Sigmoid colon (tissue), 7 donors: ENCODE measurements around the gene SPATC1L. TPM values are rescaled to one million over a fixed set of nuclear protein-coding genes. Genes with fewer than 3 reads are reported as not detected.

Experiments
- DNase-seq: peaks from one replicate; pipeline ENCODE4 v3.0.0-alpha.2; 2019
- H3K27ac ChIP-seq, 4 donors: fragments of 200-600 bp; sonication (generic); one replicate each; pipeline ENCODE4 v1.5.1; 2016 to 2019; ENCODE audit warnings: mild to moderate bottlenecking in 1 of 4
- H3K27me3 ChIP-seq, 3 donors: fragments of 200-600 bp; sonication (generic); one replicate each; pipeline ENCODE4 v1.5.1; 2019; ENCODE audit warnings: mild to moderate bottlenecking in 1 of 3
- H3K36me3 ChIP-seq, 4 donors: fragments of 200-600 bp; sonication (generic); one replicate each; pipeline ENCODE4 v1.5.1; 2016 to 2019
- H3K4me1 ChIP-seq, 4 donors: fragments of 200-600 bp; sonication (generic); one replicate each; pipeline ENCODE4 v1.5.1; 2017 to 2019
- H3K4me3 ChIP-seq, 4 donors: fragments of 200-600 bp; sonication (generic); one replicate each; pipeline ENCODE4 v1.5.1; 2017 to 2019; ENCODE audit warnings: mild to moderate bottlenecking in 2 of 4, moderate library complexity in 1 of 4
- H3K9me3 ChIP-seq, 4 donors: fragments of 200-600 bp in 3 of 4; sonication (generic) in 3 of 4; one replicate each; pipeline versions ENCODE4 v1.5.1 to v1.6.1; 2013 to 2019
- CTCF ChIP-seq, 4 experiments: fragments of 450-650 bp in 3 of 4; fragments of 200-600 bp in 1 of 4; IDR thresholded peaks; one replicate each; pipeline ENCODE4 v1.5.1; 2016 to 2019; ENCODE audit warnings: antibody characterized with exemption in 4 of 4, mild to moderate bottlenecking in 3 of 4, moderate library complexity in 2 of 4
- EP300 ChIP-seq, 4 donors: sonication (generic); formaldehyde crosslinking; IDR thresholded peaks; one replicate each; pipeline ENCODE4 v1.6.1; 2017; ENCODE audit warnings: antibody characterized with exemption in 4 of 4
- POLR2A ChIP-seq, 2 donors: fragments of 450-650 bp; IDR thresholded peaks; one replicate each; pipeline ENCODE4 v1.6.1; 2016; ENCODE audit warnings: antibody characterized with exemption in 2 of 2, mild to moderate bottlenecking in 2 of 2, moderate library complexity in 2 of 2
- POLR2AphosphoS5 ChIP-seq, 4 donors: sonication (generic); formaldehyde crosslinking; IDR thresholded peaks; one replicate each; pipeline ENCODE4 v1.6.1; 2017; ENCODE audit warnings: antibody characterized with exemption in 4 of 4
- WGBS, 2 donors: extraction: QIAGEN DNeasy Blood & Tissue Kit; methylation state at CpG; one replicate each; pipeline ENCODE4 v1.1.7; 2013; 5-methylcytosine and 5-hydroxymethylcytosine counted together
- intact Hi-C: fragments of 100-400 bp; cut with DNase I; formaldehyde crosslinking; loops from one replicate; pipeline ENCODE4 v1.15.1; 2023
- polyA plus RNA-seq, 3 donors: library from polyadenylated mRNA; stranded (reverse); fragments of 200-250 nt; gene quantifications; one replicate each; pipeline ENCODE4 v1.2.3, GENCODE V29; 2013
- total RNA-seq, 4 donors: library from RNA; depleted of rRNA; stranded (reverse); fragments of >200 nt; gene quantifications; one replicate each; pipeline ENCODE4 v1.1.0, GENCODE V29; 2016
- donor health status: healthy with polysubstance abuse.
- donor health status: Bipolar disorder and iron deficiency.
- donor health status: healthy.

Gene SPATC1L
- total and polyA plus RNA-seq, 7 donors, result 0.95 to 18.3 (median 7.8) TPM

- H3K27ac ChIP-seq, result no peak within 1 kb of the TSS
- peak; percentile 57 for DNase-seq
- H3K4me1 ChIP-seq, result peaks cover 0 to 15% (median 11%) of the 10 kb centered on the region in 4 donors
- H3K4me3 ChIP-seq, result no peak within 1 kb of the TSS
- no peaks in the 10 kb centered on the region for H3K36me3 ChIP-seq
- intact Hi-C loops, result no loop called here
- TF ChIP-seq POLR2A (IDR thresholded peaks at IDR 0.05) (no peak), CTCF (IDR thresholded peaks at IDR 0.05) (no peak), POLR2AphosphoS5 (IDR thresholded peaks at IDR 0.05) (no peak), EP300 (IDR thresholded peaks at IDR 0.05) (no peak)
- 78 to 86% methylated on average over 34 of the region's 34 CpGs for WGBS, 2 donors
- H3K9me3 ChIP-seq, result no peaks in the 10 kb centered on the region
- H3K27me3 ChIP-seq, result no peaks in the 10 kb centered on the region
Measured at GRCh38 chr21:46155514-46156377, 28.5 kb downstream of the SPATC1L start, which contains the start of gene FTCD. Gene FTCD (minus strand): TSS chr21:46155579. CDS start chr21:46155523, 56 bp downstream.

GRCh38 chr21:46154955-46155513 lies 29.2 kb downstream of the SPATC1L start:
- Histone ChIP-seq H3K27me3 (no peaks in the 10 kb centered on the region), H3K4me1 (peaks cover 0 to 15% (median 11%) of the 10 kb centered on the region in 4 donors), H3K36me3 (no peaks in the 10 kb centered on the region), H3K27ac (no peak overlapping the region), H3K4me3 (no peak overlapping the region), H3K9me3 (no peaks in the 10 kb centered on the region)
- peak; percentile 61 for DNase-seq
- intact Hi-C loops, result no loop called here
- no peak for TF ChIP-seq EP300 (IDR thresholded peaks at IDR 0.05)
- no peak for TF ChIP-seq POLR2AphosphoS5 (IDR thresholded peaks at IDR 0.05)
- TF ChIP-seq CTCF (IDR thresholded peaks at IDR 0.05), result no peak
- no peak for TF ChIP-seq POLR2A (IDR thresholded peaks at IDR 0.05)
- 85 to 88% methylated on average over 16 of the region's 16 CpGs for WGBS, 2 donors

- peak; percentile 61 for DNase-seq
- Histone ChIP-seq H3K36me3 (no peaks in the 10 kb centered on the region), H3K4me3 (no peak overlapping the region), H3K27ac (no peak overlapping the region), H3K4me1 (peaks cover 0 to 15% (median 11%) of the 10 kb centered on the region in 4 donors), H3K9me3 (no peaks in the 10 kb centered on the region), H3K27me3 (no peaks in the 10 kb centered on the region)
- intact Hi-C loops, result no loop called here
- TF ChIP-seq POLR2A (IDR thresholded peaks at IDR 0.05), result no peak
- no peak for TF ChIP-seq EP300 (IDR thresholded peaks at IDR 0.05)
- no peak for TF ChIP-seq POLR2AphosphoS5 (IDR thresholded peaks at IDR 0.05)
- no peak for TF ChIP-seq CTCF (IDR thresholded peaks at IDR 0.05)
- WGBS, 2 donors, result 90 to 91% methylated on average over 39 of the region's 39 CpGs
Measured at GRCh38 chr21:46154155-46154954, 29.9 kb downstream of the SPATC1L start.

- no peaks in the 10 kb centered on the region for H3K9me3 ChIP-seq
- H3K27ac ChIP-seq, result peak overlapping the region in 1 of 4 donors; percentile 48
- H3K36me3 ChIP-seq, result no peaks in the 10 kb centered on the region
- DNase-seq, result peak; percentile 71
- 28 to 39% methylated on average over 33 of the region's 33 CpGs for WGBS, 2 donors
- intact Hi-C loops, result no loop called here
- TF ChIP-seq CTCF (IDR thresholded peaks at IDR 0.05) (peak in 3 of 4 experiments; percentile 34 to 73 (median 49)), POLR2AphosphoS5 (IDR thresholded peaks at IDR 0.05) (no peak)
- H3K27me3 ChIP-seq, result no peaks in the 10 kb centered on the region
- peak overlapping the region in 3 of 4 donors; percentile 26 to 30 (median 30) for H3K4me3 ChIP-seq
- peaks cover 0 to 15% (median 11%) of the 10 kb centered on the region in 4 donors for H3K4me1 ChIP-seq
Measured at GRCh38 chr21:46153247-46154154, 30.8 kb downstream of the SPATC1L start.
